Ovary (tissue), 10 donors: Measurements from ENCODE around the gene TRIM51G. TPM values are rescaled to one million over a fixed set of nuclear protein-coding genes. Genes with fewer than 3 reads are reported as not detected.
"Not testable (repeated sequence)": the region's sequence is repeated elsewhere in the genome, so short reads cannot be mapped to it uniquely, and the experiment has no call there.

Experiments
- DNase-seq, 5 donors: peaks; one replicate each; pipeline ENCODE4 v3.0.0-alpha.2; 2019 to 2020
- H3K27ac ChIP-seq, 2 donors: fragments of 200-600 bp; one replicate each; pipeline versions ENCODE4 v1.5.1 to v1.8.0; 2019 to 2022
- H3K27me3 ChIP-seq: fragments of 200-600 bp; one replicate; pipeline ENCODE4 v1.8.0; 2022
- H3K36me3 ChIP-seq: fragments of 200-600 bp; sonication (generic); one replicate; pipeline ENCODE4 v1.5.1; 2019
- H3K4me1 ChIP-seq: one replicate; pipeline ENCODE4 v1.8.1; 2013; ENCODE audit warnings: mild to moderate bottlenecking, moderate library complexity; ENCODE audit not compliant: insufficient read depth
- H3K4me3 ChIP-seq: fragments of 200-600 bp; sonication (generic); one replicate; pipeline ENCODE4 v1.5.1; 2017
- H3K9me3 ChIP-seq, 2 donors: fragments of 200-600 bp in 1 of 2; sonication (generic) in 1 of 2; one replicate each; pipeline versions ENCODE4 v1.5.1 to v1.8.1; 2013 to 2019; ENCODE audit warnings: mild to moderate bottlenecking in 1 of 2, moderate library complexity in 1 of 2
- WGBS, 3 donors: extraction: QIAGEN DNeasy Blood & Tissue Kit in 1 of 3; methylation state at CpG; one replicate each; pipeline versions ENCODE4 v1.1.5 to v1.1.7; 2013 to 2017; 5-methylcytosine and 5-hydroxymethylcytosine counted together
- intact Hi-C, 4 donors: fragments of 100-400 bp; cut with DNase I; formaldehyde crosslinking; loops; one replicate each; pipeline versions ENCODE4 v1.11.0 to v1.15.1; 2022 to 2023
- long read RNA-seq, 3 donors: library from polyadenylated mRNA in 2 of 3; unstranded in 2 of 3; transcript quantifications; one replicate each; pipeline ENCODE4 v2.0.0 and lab custom pipeline, GENCODE V29; 2021 to 2026
- polyA plus RNA-seq, 2 donors: library from polyadenylated mRNA; stranded (reverse); fragments of 200-250 nt in 1 of 2; fragments of 350-450 nt in 1 of 2; fragmentation: Illumina TruSeq in 1 of 2; extraction: RNeasy Lipid Tissue Mini Kit (QIAGEN cat#74804) in 1 of 2; gene quantifications; one replicate each; pipeline ENCODE4 v1.2.3, GENCODE V29; 2013 to 2014
- total RNA-seq, 7 donors: library from RNA; depleted of rRNA in 2 of 7; stranded (reverse); fragments of >200 nt in 2 of 7; fragmentation: NEBNext Ultra II Directional in 3 of 7; extraction: Animal tissue kit (Norgen Biotek cat#: 25700) in 3 of 7; gene quantifications; one replicate each; pipeline versions ENCODE4 v1.1.0 to v1.2.4, GENCODE V29; 2016 to 2023
- donor health status: DM: no; HTN: no; CAD: no; lungs with moderate emphysema.
- donor health status: DM: no; HTN: no; CAD: no.
- donor health status: Bipolar disorder and iron deficiency.
- donor health status: DM: yes; HTN: yes; CAD: no.
- donor health status: DM: no; HTN: no; CAD: no.
- donor health status: DM: yes; HTN: yes; CAD: no.

TRIM51G gene, protein sequence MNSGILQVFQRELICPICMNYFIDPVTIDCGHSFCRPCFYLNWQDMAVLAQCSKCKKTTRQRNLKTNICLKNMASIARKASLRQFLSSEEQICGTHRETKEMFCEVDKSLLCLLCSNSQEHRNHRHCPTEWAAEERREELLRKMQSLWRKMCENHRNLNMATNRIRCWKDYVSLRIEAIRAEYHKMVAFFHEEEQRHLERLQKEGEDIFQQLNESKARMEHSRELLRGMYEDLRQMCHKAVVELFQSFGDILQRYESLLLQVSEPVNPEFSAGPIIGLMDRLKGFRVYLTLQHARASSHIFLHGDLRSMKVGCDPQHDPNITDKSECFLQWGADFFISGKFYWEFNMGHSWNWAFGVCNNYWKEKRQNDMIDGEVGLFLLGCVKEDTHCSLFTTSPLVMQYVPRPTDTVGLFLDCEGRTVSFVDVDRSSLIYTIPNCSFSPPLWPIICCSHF
- not detected for total RNA-seq
- polyA plus RNA-seq: not detected
- long read RNA-seq, donor 1: 0 reads
- long read RNA-seq, donor 2: 0 reads
- long read RNA-seq, donor 3: 0 reads

DNA sequence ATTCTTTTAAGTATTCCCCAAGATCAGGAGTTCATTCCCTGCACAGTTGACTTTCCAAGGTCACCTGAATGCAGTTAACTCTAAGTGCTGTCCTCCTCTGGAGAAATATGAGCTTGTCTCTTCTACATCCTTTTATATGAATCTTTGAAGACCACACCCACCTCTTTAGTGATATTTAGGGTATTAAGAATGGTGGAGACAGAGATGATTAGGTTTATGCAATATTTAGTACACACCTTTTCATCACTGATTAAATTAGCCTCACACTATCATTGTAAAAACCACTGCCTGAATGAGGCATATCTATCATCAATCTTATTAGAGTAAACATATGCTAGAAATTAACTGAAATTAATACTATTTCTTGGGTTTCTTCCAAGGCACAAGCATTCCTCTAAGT is at the start of gene TRIM51G:
TSS of gene TRIM51G (minus strand) at position 101 of the 400 bp plus-strand sequence. CDS start 2,190 bp downstream, outside the sequence.
- H3K36me3 ChIP-seq, H3K4me3 ChIP-seq, H3K9me3 ChIP-seq, H3K4me1 ChIP-seq, intact Hi-C loops, DNase-seq, H3K27me3 ChIP-seq, H3K27ac ChIP-seq: not testable (repeated sequence)

DNA sequence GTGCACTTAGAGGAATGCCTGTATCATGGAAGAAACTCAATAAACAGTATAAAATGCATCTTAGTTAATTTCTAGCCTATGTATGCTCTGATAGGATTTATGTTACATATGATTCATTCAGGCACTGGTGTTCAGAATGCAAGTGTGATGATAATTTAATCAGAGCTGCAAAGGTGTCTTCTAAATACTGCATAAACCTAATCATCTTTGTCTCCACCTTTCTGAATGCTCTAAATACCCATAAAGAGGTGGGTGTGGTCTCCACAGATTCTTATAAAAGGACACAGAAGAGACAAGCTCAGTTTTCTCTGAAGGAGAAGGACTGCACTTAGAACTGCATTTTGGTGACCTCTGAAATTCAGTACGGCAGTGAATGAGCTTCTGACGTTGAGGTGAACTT is 44.8 kb upstream of the TRIM51G start, which contains the start of gene TRIM49B:
TSS of gene TRIM49B (plus strand) at position 301 of the 400 bp plus-strand sequence. CDS start 2,777 bp downstream, outside the sequence.
- H3K36me3 ChIP-seq, H3K4me1 ChIP-seq, H3K4me3 ChIP-seq, DNase-seq, H3K27ac ChIP-seq, H3K27me3 ChIP-seq, intact Hi-C loops, H3K9me3 ChIP-seq: not testable (repeated sequence)
- WGBS, 3 donors: 8 to 51% (median 8%) methylated on average over 2 of the region's 2 CpGs

DNA sequence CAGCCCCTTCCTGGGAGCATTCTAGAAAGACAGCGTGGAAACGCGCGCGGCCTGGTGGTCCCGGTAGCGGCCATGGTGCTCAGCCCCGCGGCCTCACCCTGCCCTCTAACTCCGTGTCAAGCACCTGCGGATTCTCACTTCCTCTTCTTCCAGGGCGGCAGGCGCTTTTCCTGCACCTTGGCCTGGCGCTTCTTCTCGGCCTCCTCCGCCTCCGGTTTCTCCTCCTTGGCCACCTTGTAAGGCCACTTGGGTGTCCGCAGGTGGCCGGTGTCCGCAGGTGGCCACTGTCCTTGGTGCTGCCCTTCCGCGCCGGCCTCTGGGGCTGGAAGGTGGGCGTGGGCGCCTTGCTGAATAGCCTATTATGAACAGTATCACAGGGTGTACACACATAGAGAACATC is 15.1 kb downstream of the TRIM51G start:
- WGBS, 3 donors: 95 to 98% (median 96%) methylated on average over 20 to 25 of the region's 25 CpGs
- DNase-seq, H3K9me3 ChIP-seq, H3K4me3 ChIP-seq, H3K27me3 ChIP-seq, H3K4me1 ChIP-seq, intact Hi-C loops, H3K36me3 ChIP-seq, H3K27ac ChIP-seq: not testable (repeated sequence)

DNA sequence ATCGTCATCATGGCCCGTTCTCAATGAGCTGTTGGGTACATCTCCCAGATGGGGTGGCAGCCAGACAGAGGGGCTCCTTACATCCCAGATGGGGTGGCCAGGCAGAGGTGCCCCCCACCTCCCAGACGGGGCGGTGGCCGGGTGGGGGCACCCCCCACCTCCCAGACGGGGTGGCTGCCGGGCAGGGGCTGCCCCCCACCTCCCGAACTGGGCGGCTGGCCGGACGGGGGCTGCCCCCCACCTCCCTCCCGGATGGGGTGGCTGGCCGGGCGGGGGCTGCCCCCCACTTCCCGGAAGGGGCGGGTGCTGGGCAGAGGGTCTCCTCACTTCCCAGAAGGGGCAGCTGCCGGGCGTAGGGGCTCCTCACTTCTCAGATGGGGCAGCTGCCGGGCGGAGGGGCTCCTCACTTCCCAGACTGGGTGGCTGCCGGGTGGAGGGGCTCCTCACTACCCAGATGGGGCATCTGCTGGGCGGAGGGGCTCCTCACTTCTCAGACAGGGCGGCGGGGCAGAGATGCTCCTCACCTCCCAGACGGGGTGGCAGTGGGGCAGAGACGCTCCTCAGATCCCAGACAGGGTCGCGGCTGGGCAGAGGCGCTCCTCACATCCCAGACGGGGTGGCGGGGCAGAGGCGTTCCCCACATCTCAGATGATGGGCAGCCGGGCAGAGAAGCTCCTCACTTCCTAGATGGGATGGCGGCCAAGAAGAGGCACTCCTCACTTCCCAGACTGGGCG is 28.2 kb downstream of the TRIM51G start:
- H3K4me1 ChIP-seq, DNase-seq, H3K4me3 ChIP-seq, H3K36me3 ChIP-seq, intact Hi-C loops, H3K9me3 ChIP-seq, H3K27me3 ChIP-seq, H3K27ac ChIP-seq: not testable (repeated sequence)
- 81 to 86% (median 85%) methylated on average over 20 to 35 of the region's 35 CpGs for WGBS, 3 donors

DNA sequence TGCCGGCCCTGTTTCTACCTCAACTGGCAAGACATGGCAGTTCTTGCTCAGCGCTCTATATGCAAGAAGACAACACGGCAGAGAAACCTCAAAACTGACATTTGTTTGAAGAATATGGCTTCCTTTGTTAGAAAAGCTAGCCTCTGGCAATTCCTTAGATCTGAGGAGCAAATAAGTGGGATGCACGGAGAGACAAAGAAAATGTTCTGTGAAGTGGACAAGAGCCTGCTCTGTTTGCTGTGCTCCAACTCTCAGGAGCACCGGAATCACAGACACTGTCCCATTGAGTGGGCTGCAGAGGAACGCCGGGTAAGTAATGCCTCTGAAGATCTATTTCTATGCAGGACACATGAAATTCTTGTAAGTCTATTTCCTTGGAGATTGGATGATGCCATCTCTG is 37.9 kb downstream of the TRIM51G start:
- DNase-seq, H3K9me3 ChIP-seq: not testable (repeated sequence)
- WGBS, 3 donors: 72 to 85% (median 78%) methylated on average over 7 of the region's 7 CpGs

More for the DNA sequence above, 37.9 kb downstream of the TRIM51G start:
- H3K27ac ChIP-seq, H3K27me3 ChIP-seq, H3K4me3 ChIP-seq, intact Hi-C loops, H3K36me3 ChIP-seq, H3K4me1 ChIP-seq: not testable (repeated sequence)

Other genes with a start within 250 kb of the TRIM51G start
- gene TRIM49B, start 44.9 kb upstream of the TRIM51G start, total RNA-seq: not detected
- not detected for gene TRIM49B, start 44.9 kb upstream of the TRIM51G start, polyA plus RNA-seq
- not detected for gene TRIM64C, start 75.2 kb upstream of the TRIM51G start, total RNA-seq
- not detected for gene TRIM64C, start 75.2 kb upstream of the TRIM51G start, polyA plus RNA-seq
- gene FOLH1, start 224.7 kb upstream of the TRIM51G start, total RNA-seq: 1 to 10 TPM in 3 of 7 donors, under 1 TPM in 3, not detected in 1; 0.69 to 2.4 (median 1.0) TPM
- 1 to 10 TPM; 1.2 to 5.0 TPM for gene FOLH1, start 224.7 kb upstream of the TRIM51G start, polyA plus RNA-seq